HG03159 (cell line): Measurements from ENCODE around the gene BTBD9.

ENCODE experiments used
- ATAC-seq: cut with Tn5 transposase; IDR thresholded peaks from one replicate; pipeline ENCODE4 v1.9.1; 2021; ENCODE audit warnings: mild to moderate bottlenecking, moderate library complexity; ENCODE audit not compliant: unreplicated experiment

BTBD9 gene

DNA sequence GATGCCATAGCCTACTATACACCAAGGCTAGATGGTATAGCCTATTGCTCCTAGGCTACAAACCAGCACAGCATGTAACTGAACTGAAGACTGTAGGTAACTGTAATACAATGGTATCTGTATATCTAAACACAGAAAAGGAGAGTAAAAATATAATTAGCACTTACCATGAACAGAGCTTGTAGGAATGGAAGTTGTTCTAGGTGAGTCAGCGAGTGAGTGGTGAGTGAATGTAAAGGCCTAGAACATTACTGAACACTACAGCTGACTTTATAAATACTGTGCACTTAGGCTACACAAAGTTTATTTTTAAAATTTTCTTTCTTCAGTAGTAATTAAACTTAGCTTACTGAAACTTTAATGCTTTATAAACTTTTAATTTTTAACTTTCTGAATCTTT, 129.5 kb downstream of the BTBD9 start:
- ATAC-seq = no peak

DNA sequence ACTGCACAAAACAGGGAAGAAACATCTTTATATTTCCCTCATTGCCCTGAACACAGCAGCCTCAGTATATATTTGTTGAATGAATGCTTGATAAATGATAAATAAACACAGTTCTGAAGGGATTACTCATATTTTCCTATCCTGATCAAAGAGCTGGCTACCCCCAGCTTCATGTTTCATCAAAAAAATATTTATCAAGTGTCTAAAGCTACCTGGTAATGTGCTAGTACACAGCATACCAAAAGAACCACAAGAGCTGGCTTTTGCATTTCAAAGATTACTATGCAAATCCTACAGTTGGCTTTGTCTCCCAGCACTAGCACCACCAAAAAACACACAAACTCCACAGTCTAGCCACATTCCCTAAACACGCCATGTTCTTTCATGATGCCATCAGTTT, 130.0 kb downstream of the BTBD9 start:
- no peak for ATAC-seq

DNA sequence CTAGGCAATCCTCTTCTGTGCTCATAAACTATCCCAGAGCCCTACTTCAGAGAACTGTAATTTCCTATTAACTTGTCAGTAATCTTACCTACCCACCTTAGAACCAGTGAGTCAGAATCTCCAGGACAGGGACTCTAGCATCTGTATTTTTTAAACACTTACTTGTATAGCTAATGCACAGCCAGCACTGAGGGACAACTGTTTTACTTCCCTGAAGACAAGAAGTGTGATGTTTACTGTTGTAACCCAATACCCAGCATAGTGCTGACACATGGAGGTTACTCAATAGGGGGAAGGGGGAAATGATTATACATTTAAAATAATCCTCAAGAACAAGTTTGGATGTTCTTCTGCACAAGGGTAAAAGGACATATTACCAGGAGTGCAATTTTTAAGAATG, 130.8 kb downstream of the BTBD9 start:
- ATAC-seq = no peak

DNA sequence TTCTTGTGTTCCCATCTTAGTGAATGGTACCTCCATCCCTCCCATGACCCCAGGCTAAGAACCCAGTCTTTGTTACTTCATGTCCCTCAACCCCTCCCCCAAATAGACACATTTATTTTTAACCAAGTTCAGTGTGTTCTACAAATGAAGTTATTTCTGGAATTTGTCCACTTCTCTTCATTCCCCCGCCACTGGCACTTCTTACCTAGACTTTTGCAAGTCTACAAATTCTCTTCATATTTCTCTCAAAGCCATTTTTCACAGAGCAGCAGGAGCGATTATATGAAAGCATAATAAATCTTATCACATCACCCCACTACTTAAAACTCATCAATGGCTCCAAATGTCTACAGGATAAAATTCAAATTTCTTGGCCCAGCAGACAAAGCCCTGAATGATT, 131.4 kb downstream of the BTBD9 start:
- no peak for ATAC-seq

DNA sequence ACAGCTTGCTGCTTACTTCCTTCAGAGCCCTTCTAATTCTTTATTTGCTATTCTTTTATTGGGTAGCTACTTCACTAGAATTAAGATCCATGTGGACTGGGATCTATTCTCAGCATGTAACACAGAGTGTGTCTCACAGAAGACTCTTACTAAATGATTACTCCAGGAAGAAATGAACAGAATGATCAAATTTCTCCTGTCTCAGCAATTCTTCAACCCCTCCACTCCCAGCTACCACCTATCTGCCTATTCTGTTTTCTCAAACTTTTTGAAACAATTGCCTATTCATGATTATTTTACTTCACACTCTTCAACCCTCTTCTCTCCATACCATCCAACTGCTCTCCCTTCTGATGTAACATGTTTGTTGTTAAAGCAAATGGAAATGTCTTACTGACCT, 132.6 kb downstream of the BTBD9 start:
- ATAC-seq = no peak

DNA sequence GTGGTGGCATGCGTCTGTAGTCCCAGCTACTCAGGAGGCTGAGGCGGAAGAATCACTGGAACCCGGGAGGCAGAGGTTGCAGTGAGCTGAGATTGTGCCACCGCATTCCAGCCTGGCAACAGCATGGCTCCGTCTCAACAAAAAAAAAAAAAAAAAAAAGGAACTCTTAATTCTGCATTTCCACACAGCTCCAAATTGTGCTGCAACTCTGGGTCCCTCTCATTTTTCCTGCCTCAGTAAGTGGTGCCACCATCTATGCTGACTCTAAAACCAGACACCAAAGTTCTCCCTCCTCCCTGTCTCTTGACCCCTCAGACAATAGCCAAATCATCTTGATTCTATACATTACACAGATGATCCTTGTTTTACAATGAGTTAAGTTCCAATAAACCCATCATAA, 133.9 kb downstream of the BTBD9 start:
- no peak for ATAC-seq

DNA sequence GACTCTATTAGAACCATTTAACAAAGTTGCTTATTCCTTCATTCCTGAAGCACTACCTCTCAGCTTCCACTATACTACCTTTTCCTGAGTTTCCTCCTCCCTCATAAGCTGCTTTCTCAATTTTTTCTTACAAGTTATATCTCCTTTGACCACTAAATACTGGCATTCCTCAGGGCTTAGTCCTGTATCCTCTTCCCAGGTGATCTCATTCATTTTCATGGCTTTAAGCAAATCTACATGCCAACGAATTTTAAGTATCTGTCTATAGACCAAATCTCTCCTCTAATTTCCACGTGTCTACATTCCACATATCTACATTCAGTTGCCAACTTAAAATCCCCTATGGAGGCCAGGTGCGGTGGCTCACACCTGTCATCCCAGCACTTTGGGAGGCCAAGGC, 134.7 kb downstream of the BTBD9 start:
- ATAC-seq = no peak

DNA sequence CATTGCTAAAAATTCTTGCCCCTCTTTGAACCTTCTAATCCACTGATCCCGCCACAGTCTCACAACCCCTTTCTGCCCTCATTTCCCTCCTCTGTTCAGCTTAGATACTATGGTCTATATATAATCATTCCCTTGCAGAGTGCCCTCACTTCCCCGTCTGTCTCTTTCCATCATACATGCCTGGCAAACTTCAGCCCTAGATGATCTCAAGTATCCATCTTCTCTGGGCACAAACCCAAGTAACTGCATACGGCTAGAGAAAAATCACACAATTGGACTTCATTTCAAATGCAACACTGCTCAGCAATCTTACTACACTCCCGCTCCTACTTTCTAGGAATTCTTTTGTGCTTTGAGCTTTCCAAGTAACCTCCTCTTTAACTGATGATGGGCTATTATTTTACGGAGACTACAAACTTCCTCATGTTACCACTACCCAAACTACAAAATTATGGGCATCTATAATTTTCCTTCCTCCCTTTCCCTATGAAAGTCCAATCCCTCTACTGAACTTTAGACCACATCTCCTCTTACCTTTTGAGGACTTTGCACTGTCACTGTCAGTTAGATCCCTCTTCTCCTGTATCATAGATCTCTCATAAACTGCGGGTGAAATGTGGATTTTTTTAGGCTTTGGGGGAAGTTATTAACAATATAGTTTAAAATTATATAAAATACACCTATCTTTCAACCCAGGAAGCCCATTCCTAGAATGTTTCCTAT, 135.6 kb downstream of the BTBD9 start:
- no peak for ATAC-seq

DNA sequence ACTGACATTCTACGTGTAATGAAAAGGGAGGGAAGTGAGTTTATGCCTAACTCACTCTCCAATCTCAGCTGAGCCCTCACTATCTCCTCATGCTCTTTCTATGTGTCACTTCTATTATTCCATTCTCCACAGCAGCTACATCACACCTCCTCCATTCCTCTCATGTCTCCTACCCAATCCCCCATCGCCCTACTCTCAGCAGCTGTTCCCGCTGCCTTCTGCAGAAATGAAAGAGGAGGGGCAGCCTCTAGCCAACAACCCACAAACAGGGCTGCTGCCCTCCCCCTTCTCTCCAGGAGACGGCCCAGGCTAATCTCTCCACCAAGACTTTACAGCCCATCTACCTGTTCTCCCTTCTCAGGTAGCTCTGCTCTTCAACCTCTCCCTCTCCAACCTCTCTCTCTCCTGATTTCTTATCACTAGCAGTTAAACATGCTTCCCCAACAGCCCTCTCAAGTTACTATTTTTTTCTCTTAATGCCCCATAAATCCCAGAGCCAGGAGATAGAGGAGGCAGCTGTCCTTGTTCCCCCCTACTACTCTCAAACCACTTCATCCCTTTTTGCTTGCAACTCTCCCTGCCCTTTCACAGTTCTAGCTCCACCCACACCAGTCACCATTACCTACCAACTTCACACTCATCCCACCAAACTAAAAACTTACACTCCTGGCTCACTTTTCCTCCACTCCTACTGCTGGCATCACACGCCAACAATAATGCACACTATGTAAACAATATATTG, 136.5 kb downstream of the BTBD9 start:
- no peak for ATAC-seq

DNA sequence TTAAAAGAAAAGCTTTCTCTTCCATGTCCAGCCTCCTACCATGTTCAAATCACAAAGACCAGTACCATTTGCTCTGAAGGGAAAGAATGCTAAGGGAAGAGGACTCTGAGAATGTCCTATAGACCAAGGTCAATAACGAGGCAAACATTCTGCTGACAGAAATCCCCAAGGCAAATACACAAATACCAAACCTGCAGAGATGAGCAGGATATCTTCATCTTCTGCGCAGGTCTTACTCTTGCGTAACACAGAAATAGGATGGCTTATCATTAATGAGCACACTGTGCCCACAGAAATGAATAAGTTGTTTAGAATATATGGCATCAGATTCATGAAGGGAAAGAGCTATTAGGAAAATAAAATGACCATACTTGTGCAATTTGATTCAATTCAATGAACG, 137.3 kb downstream of the BTBD9 start:
- ATAC-seq = no peak

DNA sequence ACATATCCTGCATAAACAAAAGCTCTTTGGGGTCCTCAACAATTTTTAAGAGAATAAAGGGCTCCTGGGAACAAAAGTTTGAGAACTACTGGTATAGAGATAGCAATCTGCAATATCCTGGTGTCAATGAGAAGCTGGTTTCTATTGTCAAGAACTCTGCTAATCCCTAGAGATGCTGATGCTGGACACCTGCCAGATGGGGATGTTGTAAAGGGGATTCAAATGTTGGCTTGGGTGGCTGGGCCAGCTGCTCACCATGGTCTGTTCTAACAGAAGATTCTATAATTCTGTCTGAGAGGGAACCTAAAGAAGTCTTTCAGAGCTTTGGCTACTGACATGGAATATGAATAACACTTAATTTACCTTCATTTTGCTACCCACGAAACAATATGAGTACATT, 137.8 kb downstream of the BTBD9 start:
- no peak for ATAC-seq

DNA sequence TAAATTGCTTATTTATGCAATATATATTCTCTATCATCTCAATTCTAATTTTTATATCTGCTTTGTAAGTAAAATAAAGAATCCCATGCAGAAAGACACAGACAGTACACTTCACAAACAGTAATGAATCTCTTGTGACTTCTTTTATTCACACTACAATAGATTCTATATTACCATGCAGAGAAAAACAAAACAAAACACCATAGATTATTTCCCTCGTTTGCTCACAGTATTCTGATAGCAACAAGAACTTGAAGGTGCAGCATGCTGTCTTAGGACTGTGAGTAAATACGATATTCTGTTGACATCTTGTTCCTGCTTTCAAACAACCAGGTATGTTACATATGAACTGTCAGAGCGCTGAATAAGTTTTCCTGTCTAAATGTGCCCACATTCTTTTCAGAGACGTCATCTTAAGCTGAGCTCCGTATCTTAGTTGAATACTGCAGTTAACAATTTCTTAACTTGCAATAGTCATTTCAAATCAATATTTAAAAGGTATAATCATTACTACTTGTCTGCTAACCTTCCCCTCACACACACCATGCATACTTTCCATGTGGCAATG, 140.1 kb downstream of the BTBD9 start:
- no peak for ATAC-seq

DNA sequence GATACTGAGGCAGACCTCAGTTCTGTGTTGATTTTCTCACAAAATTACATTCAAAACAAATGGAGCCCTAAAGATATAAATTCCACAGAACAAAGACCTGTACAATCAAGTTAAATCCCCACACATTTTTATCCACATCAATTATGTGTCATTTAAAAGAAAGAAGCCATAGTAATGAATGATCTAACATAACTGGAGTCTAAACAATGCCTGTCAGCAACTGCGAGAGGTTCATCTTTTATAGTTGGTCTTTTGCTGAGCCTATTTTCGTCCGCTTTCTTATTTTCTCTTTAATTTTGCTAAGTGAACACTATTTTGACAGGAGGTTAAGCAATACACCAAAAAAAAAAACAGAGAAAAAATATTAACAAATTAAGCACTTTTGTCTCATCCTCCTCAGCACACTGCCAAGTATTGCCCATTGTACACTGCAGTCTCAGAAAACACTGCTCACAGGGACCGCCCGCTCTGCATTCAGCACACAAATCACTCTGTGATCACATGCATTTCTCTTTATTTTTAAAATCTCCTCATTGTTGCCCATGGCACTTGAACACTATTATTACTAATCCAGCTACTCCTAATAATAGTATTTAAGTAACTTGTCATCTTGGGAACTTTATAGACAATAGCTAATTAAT, 140.8 kb downstream of the BTBD9 start:
- ATAC-seq = no peak

DNA sequence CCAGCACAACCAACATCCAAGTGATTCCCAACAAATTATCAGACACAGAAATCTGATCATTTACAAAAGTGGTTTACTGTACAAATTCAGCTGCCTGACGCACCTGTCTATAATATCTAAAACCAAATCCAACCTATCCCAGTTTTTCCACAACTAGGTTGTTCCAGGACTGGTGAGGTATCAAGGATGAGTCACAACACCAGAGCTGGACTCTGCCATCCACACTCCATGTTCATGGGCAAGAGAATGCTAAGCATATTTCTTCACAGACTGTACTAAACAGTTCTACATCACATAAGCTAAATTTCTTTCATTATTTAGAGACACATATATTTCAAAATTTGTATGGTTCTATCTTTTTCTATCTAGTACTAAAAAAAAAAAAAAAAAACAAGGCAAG, 141.6 kb downstream of the BTBD9 start:
- no peak for ATAC-seq

DNA sequence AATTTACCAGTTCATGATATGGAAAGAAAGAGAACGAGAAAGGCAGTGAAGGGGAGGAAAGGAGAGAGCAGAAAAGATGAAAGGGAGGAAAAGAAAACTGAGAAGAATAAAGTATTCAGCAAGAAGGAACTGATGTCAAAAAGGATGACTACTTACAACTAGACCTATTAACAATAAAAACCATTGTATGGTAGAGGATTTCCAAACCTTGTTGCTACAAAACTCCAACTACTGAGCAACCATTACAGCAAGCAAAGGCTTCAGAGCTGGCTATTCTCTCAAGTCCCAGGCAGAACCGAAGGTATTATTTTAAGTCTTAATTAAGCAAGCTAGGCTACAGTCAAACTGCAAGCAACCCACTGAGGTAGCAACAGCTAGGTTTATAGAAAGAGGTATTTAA, 142.2 kb downstream of the BTBD9 start:
- no peak for ATAC-seq

DNA sequence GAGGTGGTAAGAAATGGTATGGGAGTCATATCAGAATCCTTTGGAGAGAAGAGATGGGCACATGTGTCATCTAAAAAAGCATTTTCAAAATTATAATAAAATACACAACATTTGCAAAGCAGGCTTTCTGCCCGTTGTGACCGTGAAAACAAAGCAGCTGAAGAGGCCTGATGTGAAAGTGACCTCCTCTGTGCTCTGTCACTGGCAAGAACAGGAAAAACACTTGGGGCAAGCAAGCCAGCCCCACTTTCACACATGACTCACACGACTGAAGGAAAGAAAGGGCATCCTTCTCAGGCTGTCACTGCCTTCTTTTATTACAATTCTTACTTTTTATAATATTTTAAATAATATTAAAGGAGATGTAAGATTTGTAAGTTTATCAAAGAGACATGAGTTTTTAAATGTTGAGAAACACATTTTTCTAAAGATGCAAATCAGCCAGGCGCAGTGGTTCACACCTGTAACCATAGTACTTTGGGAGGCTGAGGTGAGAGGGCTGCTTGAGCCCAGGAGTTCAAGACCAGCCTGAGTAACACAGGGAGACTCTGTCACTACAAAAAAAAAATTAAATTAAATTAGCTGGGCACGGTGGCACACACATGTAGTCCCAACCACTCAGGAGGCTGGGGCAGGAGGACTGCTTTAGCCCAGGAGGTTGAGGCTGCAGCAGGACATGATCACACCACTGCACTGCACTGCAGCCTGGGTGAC, 143.7 kb downstream of the BTBD9 start:
- ATAC-seq = no peak

DNA sequence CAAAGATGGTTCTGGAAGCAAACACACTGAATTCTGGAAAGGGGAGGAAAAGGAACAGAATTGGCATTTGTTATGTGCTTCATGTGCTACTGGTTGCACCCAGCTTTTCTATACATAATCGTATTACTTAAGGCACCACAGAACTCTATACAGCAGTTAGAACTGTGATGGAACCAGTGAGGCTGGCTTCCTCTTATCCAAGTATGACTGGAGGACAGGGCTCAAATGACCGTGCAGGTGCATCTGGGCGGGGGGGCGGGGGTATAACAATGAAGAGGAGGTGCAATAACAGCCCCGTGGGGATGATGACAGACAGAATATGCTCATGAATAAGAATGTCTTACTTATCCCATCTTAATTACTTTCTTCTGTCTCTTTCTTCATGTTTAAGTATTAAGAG, 144.2 kb downstream of the BTBD9 start:
- ATAC-seq = no peak

DNA sequence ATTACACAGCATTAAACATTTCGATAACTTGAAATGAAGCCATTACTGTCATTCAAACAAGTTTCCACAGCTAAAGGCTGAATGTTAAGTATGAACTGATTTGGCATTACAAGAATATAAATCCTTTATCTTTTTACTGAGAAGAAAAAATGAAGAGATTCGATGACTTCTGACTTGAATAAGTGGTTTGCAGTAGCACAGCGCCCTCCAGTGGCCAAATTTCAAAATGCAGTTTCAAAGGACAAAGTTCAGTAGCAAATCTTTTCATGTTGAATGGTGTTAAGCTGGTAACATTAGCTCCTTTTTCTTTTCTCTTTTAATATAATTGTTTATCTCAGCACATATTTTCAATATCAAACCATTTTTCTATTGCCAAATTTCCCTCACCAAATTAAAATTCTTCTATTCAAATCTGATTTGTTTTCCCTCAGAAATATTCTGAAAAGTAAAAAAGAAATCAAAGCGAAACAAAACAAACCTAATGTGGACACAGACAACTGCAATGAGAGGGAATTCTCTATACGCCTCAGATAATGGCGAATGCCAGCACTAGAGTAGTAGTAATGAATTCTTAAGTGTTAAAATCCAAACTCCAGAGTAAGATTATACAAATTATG, 145.7 kb downstream of the BTBD9 start:
- no peak for ATAC-seq

DNA sequence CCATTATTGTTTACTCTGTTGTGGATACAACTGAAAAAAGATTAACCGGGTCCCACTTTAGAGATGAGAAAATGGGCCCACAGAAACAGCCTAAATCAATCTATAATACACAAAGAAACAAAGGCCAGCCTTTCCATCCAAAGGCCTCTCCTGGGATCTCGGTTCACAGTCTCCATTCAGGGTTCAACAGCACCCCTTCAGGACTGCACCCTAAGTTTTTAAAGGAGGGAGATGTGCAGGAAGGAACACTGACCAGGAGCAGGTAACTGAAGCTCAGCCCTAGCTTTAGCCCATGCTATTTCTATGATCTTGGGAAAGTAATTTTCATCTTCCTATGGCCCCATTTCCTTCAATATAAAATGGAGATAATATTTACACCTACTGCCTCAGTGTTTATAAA, 147.7 kb downstream of the BTBD9 start:
- no peak for ATAC-seq

DNA sequence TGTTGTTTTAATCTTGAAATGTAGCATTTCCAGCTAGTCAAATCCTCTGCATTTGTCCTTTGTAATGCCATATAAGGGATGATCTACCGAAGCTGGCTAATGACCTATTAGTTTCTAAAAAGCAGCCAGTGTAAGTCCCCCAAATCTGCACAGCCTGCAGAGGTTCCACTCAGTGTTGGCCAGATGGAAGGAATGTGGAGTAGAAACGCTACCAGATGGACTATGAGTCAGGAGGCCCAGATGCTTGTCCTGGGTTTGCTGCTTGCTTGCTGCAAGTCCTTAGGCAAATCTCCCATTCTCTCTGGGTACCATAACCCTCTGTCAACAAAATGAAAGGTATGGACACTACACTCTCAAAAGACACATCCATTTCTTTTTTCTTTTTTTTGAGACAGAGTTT, 149.8 kb downstream of the BTBD9 start:
- ATAC-seq = no peak

DNA sequence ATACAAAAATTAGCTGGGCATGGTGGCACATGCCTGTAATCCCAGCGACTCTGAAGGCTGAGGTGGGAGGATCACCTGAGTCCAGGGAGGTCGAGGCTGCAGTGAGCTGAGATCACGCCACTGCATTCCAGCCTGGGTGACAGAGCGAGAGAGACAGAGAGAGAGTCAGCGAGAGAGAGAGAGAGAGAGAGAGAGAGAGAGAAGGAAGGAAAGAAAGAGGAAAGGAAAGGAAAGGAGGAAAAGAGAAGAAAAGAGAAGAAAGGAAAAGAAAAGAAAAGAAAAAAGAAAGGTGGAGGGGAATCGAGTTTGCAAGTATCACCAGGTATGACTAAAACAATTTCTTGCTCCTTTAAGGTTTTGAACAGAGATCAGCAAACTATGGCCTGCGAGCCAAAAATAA, 152.3 kb downstream of the BTBD9 start:
- no peak for ATAC-seq
